Measurements from ENCODE around the gene TBCD.

TBCD gene

GRCh38 chr17:82832881-82833475 is 81.1 kb downstream of the TBCD start:
- DNase-seq (ENCODE audit: low spot score): no peak
- TF ChIP-seq CTCF (IDR thresholded peaks at IDR 0.05; ENCODE audit: extremely low read depth, missing control alignments): no peak

DNA sequence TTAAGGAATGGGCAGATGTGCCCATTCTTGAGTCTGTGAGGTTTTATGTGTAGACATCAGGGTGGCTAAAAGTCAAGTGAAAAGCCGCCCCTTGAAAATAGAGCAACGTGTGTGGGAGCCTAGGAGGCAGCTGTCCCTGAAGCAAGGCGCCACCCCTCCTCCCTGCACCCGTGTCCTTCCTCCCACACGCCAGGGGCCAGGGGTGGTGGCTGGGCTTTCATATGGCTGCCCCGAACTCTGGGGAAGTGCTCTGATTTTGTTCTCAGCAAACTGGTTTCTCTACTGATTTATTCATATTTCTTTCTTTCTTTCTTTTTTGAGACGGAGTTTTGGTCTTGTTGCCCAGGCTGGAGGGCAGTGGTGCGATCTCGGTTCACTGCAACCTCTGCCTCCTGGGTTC is 83.3 kb downstream of the TBCD start:
- DNase-seq (ENCODE audit: low spot score): no peak
- TF ChIP-seq CTCF (IDR thresholded peaks at IDR 0.05; ENCODE audit: extremely low read depth, missing control alignments): no peak

GRCh38 chr17:82835766-82836512 is 84.1 kb downstream of the TBCD start:
- no peak for TF ChIP-seq CTCF (IDR thresholded peaks at IDR 0.05; ENCODE audit: extremely low read depth, missing control alignments)
- DNase-seq (ENCODE audit: low spot score): no peak

GRCh38 chr17:82836823-82837357 is 85.0 kb downstream of the TBCD start:
- no peak for DNase-seq (ENCODE audit: low spot score)
- TF ChIP-seq CTCF (IDR thresholded peaks at IDR 0.05; ENCODE audit: extremely low read depth, missing control alignments): no peak

DNA sequence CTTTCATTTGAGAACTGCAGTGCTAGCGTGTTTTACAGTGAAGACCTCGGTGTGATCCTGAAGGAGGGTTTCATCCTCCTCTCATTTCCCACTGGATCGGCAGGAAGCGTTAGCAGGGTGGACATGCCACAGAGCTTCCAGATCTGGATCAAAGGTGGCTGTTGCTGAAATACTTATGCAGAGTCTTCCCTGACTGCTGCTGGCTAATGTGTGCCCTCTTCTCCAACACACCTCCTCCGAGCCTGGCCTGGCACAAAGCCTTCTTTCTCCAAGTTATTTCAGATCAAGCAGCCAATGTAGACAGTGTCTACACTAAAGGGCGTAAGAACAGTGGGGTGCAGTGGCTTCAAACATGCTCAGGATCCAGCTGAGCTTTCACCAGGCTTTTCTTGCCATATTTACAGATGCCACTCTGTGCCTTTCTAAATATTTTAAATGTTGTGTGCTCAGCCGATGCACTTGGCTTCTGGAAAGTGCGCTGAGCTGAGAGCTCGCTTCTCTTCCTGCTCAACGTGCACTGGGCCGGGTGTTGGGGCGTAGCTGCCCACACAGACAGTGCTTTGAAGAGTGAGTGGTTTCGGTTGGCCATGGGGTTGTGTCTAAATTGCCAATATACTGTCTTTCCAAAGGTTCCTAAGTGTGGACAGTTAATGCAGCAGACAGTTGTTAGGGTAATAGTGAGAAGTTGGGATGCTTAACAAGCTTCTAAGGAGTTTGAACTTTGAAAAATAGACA is 85.9 kb downstream of the TBCD start:
- TF ChIP-seq CTCF (IDR thresholded peaks at IDR 0.05; ENCODE audit: extremely low read depth, missing control alignments): no peak
- no peak for DNase-seq (ENCODE audit: low spot score)

GRCh38 chr17:82838386-82839063 is 86.7 kb downstream of the TBCD start:
- DNase-seq (ENCODE audit: low spot score): no peak

More at GRCh38 chr17:82838386-82839063, 86.7 kb downstream of the TBCD start:
- TF ChIP-seq CTCF (IDR thresholded peaks at IDR 0.05; ENCODE audit: extremely low read depth, missing control alignments): no peak
